AG10803 (cell line): Measurements from ENCODE around the gene ANLN.
"Not testable (repeated sequence)": the region's sequence is repeated elsewhere in the genome, so short reads cannot be mapped to it uniquely, and the experiment has no call there.

ENCODE experiments used
- DNase-seq: peaks from one replicate; pipeline ENCODE4 v3.0.0; 2010; ENCODE audit warnings: low read depth
- H3K4me3 ChIP-seq: 2 replicates; pipeline ENCODE4 v1.5.1; 2011; ENCODE audit warnings: mild to moderate bottlenecking, low read length, control low read depth
- TF ChIP-seq, protein P1 (sequence below): conservative IDR thresholded peaks from 2 replicates; pipeline ENCODE4 v1.5.1; 2011; ENCODE audit warnings: mild to moderate bottlenecking, low read length, control low read depth, inconsistent platforms

ANLN gene

DNA sequence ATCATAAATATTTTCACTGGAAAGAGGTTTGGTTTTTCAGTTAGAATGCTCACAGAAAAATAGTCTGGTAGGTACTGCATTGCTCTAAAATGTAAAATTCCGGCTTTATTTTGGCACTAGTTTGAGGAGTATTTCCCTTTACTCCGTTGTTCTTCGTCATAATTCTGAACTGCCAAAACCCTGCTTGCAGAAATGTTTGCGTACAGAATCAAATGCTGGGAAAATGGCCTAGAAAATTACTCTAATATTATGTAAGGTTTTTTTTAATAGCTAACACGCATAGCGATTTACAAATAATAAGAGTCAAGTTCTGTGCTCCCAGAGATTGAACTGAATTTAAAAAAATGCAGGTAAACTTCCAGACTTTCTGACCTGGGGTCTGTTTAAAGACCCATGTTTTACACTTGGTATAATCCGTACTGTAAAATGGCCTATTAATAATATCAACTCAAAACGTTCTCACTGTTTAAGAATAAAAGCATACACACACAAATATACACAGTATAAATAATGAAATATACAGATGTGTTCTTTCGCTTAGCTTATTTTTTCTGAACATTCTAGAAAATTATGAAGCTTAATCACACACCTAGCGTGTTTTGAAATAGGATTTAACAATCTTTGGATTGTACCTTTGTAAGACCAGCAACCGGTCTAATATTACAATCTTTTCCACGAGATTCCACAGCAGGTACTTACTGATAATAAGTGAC is 23.5 kb upstream of the ANLN start:
- peak overlapping the region; percentile 79 for H3K4me3 ChIP-seq
- TF ChIP-seq, protein P1, sequence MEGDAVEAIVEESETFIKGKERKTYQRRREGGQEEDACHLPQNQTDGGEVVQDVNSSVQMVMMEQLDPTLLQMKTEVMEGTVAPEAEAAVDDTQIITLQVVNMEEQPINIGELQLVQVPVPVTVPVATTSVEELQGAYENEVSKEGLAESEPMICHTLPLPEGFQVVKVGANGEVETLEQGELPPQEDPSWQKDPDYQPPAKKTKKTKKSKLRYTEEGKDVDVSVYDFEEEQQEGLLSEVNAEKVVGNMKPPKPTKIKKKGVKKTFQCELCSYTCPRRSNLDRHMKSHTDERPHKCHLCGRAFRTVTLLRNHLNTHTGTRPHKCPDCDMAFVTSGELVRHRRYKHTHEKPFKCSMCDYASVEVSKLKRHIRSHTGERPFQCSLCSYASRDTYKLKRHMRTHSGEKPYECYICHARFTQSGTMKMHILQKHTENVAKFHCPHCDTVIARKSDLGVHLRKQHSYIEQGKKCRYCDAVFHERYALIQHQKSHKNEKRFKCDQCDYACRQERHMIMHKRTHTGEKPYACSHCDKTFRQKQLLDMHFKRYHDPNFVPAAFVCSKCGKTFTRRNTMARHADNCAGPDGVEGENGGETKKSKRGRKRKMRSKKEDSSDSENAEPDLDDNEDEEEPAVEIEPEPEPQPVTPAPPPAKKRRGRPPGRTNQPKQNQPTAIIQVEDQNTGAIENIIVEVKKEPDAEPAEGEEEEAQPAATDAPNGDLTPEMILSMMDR: no peak
- no peak for DNase-seq

DNA sequence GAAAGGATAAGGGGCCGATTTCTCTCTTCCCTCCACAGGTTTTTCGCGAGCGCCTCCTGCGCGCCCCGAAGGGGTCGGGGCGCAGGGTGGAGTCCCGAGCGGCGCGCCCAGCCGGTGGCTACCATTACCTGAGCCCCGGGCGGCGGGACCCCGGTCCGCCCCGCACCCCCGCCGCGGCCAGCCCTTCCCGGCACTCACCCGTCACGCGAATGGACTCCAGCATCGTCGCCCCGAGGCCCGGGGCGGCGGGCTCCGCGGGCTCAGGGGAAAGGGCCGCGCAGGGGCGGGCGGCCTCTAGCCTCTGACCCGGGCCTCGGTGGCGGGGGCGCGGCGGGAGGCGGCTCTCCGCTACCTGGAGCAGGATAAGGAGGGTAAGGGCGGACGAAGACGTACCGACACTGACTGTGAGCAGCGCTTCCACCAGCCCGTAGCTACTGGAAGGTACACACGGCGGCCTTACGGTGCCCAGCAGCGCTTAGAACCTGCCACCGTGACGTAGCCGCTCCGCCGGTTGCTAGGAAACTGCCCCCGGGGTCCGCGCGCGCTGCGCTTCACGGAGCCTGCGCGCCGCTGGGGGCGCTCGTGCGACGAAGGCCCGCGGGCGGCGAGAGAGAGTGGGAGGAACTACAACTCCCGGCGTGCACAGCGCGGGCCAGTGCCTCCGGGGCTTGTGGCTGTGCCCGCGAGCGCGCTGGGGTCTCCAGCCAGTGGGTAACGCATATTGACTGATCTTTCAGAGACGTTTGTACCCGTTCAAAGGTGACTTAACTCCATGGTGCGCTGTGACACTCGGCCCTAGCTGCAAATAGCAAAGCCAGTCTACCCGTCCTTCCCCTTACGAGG is 22.7 kb upstream of the ANLN start:
- TF ChIP-seq, protein P1: peak; percentile 57
- peak overlapping the region; percentile 79 for H3K4me3 ChIP-seq
- DNase-seq: peak; percentile 63

DNA sequence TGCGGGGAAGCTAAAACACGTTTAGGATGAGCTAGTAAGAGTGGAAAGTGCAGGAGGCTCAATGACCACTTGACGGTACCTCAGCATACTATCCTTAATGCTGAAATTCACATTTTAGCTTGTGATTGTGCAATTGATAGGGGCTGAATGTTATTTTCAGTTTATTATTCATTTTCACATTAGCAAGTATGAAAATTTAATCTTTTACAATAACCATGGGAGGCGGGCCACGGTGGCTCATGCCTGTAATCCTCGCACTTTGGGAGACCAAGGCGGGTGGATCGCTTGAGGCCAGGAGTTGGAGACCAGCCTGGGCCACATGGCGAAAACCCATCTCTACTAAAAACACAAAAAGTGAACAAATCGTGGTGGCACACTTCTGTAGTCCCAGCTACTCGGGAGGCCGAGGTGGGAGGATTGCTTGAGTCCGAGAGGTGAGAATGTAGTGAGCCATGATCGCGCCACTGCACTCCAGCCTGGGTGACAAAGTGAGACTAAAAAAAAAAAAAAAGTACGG is 22.0 kb upstream of the ANLN start:
- no peak for DNase-seq
- H3K4me3 ChIP-seq: peak overlapping the region; percentile 79
- TF ChIP-seq, protein P1: no peak

DNA sequence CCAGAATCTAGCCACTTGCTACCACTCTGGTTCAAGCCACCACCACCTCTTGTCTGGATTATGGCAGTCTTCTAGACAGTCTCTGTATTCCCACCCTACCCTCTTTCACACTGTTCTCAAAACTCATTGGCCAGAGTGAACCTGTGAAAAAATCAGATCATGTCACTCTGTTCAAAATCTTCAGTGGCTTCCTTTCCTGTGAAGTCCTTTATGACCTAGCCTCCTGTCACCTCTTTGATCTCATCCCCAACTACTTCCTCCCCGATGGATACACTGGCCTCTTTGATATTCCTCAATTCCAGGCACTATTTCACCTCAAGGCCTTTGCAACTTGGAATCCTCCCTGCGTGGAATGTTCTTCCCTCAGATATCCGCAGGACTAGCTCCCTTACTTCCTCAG is 21.2 kb upstream of the ANLN start:
- H3K4me3 ChIP-seq: no peak overlapping the region
- TF ChIP-seq, protein P1: no peak
- DNase-seq: no peak

DNA sequence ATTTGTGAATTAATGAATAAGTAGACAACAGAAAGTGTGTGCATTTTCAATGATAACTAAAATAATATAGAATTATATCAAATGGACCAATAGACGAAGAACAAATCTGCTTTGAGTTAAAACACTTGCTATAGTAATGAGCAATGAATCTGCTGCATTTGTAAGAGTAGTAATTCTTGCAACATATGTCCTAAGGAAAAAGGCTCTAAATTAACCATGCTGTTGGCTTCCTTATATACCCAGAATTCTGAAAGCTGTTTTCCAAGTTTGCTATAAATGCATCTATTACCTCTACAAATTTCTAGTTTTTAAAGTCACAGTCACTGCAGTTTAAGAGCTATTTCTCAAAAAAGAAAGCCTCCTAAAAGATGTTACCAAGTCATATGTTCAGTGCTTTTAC is 20.5 kb upstream of the ANLN start:
- no peak overlapping the region for H3K4me3 ChIP-seq
- DNase-seq: no peak

DNA sequence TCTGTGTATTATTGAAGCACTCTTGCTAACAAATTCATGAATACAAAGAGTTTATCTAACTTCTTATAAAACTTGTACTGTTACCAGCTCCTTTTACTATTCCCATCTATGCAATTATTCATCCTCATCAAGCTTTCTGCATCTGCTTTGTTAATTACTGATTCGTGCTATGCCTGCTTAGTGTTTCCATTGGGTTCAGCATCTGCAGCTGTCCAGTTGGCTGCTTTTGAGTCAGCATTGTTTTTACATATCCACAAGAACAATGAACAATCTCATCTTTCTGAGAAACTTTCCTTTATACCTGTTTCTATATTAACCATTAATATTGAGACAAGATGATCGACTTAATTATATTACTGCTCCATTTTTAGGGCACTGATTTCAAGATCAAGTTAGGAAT is 19.6 kb upstream of the ANLN start:
- H3K4me3 ChIP-seq: no peak overlapping the region
- TF ChIP-seq, protein P1: no peak
- DNase-seq: no peak

More for the DNA sequence above, 20.5 kb upstream of the ANLN start:
- TF ChIP-seq, protein P1: no peak

DNA sequence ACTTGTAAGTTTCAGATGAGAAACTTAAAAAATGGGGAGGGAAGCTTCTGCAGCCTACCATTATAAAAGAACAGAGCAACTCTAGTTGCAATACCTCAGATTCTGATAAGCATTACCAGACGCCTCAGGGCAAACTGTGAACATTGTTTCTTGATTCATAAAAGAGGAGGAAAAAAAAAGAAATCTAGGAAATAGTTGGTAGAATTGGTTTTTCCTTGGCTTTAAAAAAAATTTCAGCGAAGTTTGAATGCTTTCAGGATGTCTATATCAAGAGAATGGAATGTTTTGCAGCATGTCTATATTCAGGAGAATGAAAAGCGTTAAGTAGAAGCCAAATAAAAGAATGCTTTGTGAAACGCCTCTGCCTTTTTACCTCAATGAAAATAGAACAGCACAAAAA is 17.5 kb upstream of the ANLN start:
- TF ChIP-seq, protein P1: no peak
- H3K4me3 ChIP-seq: no peak overlapping the region
- no peak for DNase-seq

DNA sequence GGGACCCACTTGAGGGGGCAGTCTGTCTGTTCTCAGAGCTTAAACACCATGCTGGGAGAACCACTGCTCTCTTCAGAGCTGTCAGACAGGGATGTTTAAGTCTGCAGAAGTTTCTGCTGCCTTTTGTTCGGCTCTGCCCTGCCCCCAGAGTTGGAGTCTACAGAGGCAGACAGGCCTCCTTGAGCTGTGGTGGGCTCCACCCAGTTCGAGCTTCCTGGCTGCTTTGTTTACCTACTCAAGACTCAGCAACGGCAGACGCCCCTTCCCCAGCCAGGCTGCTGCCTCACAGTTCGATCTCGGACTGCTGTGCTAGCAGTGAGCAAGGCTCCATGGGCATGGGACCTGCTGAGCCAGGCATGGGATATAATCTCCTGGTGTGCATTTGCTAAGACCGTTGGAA is 11.1 kb upstream of the ANLN start:
- not testable (repeated sequence) for H3K4me3 ChIP-seq, DNase-seq
